ENCODE data around the gene SUSD1. TPM values are rescaled to one million over a fixed set of nuclear protein-coding genes. Genes with fewer than 3 reads are reported as not detected.

SUSD1 gene
- 0.85 TPM in 1 of 2 replicates, not detected in the other for total RNA-seq (2014; rRNA removed; shearing (Covaris generic))
- 0.28 and 0.32 TPM in 2 replicates for total RNA-seq (2022)
- percentile 22 among the genes with signal in this experiment for Bru-seq, nascent RNA
- percentile 21 among the genes with signal in this experiment for BruChase-seq, experiment 1, labeled RNA remaining after a 6-hour chase
- BruChase-seq, experiment 2, labeled RNA remaining after a 2-hour chase: percentile 25 among the genes with signal in this experiment
- long read RNA-seq: 0 reads

DNA sequence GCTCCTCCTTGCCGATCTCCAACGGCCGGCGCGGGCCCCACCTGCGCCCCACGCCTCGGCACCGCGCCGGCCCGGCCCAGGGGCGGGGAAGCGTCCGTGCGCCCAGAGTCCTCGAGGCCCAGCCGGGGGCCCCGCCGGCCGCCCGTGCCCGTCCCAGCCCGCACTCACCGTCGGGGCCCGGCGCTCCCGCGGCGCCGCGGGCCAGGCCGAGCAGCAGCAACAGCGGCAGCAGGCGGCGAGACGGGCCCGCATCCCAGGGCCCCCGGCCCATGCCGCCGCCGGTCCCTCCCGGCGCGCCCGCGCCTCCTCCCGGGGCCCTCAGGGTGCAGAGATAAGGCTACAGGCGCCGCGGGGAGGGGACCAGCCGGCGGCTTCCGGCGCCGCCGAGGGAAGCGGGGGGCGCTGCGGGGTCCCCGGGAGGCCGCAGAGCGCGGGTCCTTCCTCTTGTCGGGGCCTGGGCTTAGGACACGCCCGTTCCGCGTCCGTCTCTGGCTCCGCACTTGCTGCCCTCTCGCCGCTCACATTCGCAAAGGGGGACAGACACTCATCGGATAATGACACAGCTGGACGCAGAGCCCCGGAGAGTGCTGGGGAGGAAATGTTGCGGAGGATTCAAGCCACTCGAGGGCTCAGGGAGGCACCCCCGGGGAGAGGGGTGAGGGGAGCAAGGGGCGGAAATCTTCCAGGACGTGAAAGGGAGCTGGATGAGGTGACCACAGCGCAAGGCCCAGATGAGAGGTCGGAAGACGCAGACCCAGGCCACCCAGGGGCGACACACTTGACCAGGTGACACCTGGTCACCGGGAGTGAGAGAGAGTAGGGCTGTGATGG lies at the start of gene SUSD1:
Gene SUSD1 (minus strand): TSS at position 333 of the 831 bp plus-strand sequence. CDS start 62 bp downstream, at position 271.
- Histone ChIP-seq H3K27ac (ENCODE audit: low read depth, low read length, poor library complexity, severe bottlenecking) (no peak within 1 kb of the TSS), H3K9me2 (ENCODE audit: insufficient read depth, low read length) (no peaks in the 10 kb centered on the region), H3K4me2 (ENCODE audit: low read length) (peak within 1 kb of the TSS; percentile 36; the same call in 1 of the 2 replicates), H4K20me1 (ENCODE audit: insufficient read depth, low read length) (no peaks in the 10 kb centered on the region), H3K4me1 (ENCODE audit: insufficient read depth, low read length, poor library complexity, severe bottlenecking) (no peaks in the 10 kb centered on the region), H3K79me2 (ENCODE audit: insufficient read depth, low read depth, low read length) (no peaks in the 10 kb centered on the region), H3K4me3 (ENCODE audit: low read depth, low read length, poor library complexity, severe bottlenecking) (no peak within 1 kb of the TSS), H3K36me3 (ENCODE audit: insufficient read depth, low read length) (no peaks in the 10 kb centered on the region), H3K9me3 (ENCODE audit: low read length) (no peaks in the 10 kb centered on the region), H2AFZ (ENCODE audit: low read length) (no peak within 1 kb of the TSS)
- no TSS peak for BruUV-seq (replicated peaks)
- DNase-seq (ENCODE audit: low spot score): no peak
- POLR2A ChIA-PET: interaction anchor here (0.6 kb wide), 1 partner anchor 845 kb away, joined by 3 read pairs; no protein-coding TSS in a partner anchor
- CTCF ChIA-PET (ENCODE audit: unreplicated experiment): no interaction called here
- TF ChIP-seq EZH2phosphoT487 (IDR thresholded peaks at IDR 0.05; ENCODE audit: borderline replicate concordance, low read depth, low read length): no peak
- TF ChIP-seq, protein P1, sequence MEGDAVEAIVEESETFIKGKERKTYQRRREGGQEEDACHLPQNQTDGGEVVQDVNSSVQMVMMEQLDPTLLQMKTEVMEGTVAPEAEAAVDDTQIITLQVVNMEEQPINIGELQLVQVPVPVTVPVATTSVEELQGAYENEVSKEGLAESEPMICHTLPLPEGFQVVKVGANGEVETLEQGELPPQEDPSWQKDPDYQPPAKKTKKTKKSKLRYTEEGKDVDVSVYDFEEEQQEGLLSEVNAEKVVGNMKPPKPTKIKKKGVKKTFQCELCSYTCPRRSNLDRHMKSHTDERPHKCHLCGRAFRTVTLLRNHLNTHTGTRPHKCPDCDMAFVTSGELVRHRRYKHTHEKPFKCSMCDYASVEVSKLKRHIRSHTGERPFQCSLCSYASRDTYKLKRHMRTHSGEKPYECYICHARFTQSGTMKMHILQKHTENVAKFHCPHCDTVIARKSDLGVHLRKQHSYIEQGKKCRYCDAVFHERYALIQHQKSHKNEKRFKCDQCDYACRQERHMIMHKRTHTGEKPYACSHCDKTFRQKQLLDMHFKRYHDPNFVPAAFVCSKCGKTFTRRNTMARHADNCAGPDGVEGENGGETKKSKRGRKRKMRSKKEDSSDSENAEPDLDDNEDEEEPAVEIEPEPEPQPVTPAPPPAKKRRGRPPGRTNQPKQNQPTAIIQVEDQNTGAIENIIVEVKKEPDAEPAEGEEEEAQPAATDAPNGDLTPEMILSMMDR (conservative IDR thresholded peaks at IDR 0.05; ENCODE audit: low read length): no peak
- intact Hi-C loops (cut with micrococcal nuclease; ENCODE audit: unreplicated experiment): no loop called here

DNA sequence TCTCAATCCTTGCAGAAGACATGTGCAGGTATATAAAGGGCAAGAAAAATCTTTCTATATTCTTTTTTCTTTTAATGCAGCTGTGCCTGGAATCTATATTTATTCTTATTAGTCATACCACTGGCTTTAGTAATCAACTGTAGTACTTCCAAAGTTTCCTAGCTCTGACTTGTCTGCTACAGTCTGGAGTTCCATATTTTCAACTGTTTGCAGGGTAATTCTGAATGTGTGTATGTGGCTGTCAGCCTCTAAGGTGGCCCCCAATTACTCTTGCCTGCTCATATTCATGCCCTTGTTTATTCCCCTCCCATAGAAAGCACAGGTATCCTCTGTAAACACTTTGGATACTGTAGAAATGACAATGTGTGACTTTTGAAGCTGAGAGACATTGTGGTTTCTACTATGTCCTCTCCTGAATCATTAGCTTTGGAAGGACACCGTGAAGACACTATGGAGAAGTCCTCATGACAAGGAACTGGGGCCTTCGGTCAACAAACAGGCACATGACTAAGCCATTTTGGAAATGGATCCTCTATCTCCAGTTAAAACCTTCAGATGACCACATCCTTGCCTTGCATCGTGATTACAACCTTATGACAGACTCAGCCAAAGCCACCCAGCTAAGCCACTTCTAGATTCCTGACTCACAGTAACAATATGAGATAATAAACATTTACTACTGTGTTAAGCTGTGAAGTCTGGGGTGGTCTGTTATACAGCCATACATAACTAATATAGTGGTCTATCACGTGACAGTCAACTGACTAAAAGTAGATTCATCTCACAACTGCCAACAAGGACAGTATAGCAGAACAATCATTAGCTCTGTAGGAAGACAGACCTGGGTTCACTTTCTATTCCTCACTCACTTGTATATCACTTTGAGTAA lies 49.5 kb upstream of the SUSD1 start:
- no peak for DNase-seq (ENCODE audit: low spot score)
- Histone ChIP-seq H4K20me1 (ENCODE audit: insufficient read depth, low read length) (no peaks in the 10 kb centered on the region), H3K4me2 (ENCODE audit: low read length) (no peak overlapping the region), H3K4me3 (ENCODE audit: low read depth, low read length, poor library complexity, severe bottlenecking) (no peak overlapping the region), H3K9me2 (ENCODE audit: insufficient read depth, low read length) (no peaks in the 10 kb centered on the region), H3K27ac (ENCODE audit: low read depth, low read length, poor library complexity, severe bottlenecking) (no peak overlapping the region), H3K79me2 (ENCODE audit: insufficient read depth, low read depth, low read length) (no peaks in the 10 kb centered on the region), H3K9me3 (ENCODE audit: low read length) (no peaks in the 10 kb centered on the region), H3K36me3 (ENCODE audit: insufficient read depth, low read length) (peaks cover 88% of the 10 kb centered on the region), H2AFZ (ENCODE audit: low read length) (no peak overlapping the region), H3K4me1 (ENCODE audit: insufficient read depth, low read length, poor library complexity, severe bottlenecking) (no peaks in the 10 kb centered on the region)
- no TSS peak for BruUV-seq (replicated peaks)
- ChIA-PET POLR2A (interaction anchor here (1.9 kb wide), 1 partner anchor 10 kb away, joined by 9 read pairs; no protein-coding TSS in a partner anchor), CTCF (ENCODE audit: unreplicated experiment) (no interaction called here)
- TF ChIP-seq, protein P1 (conservative IDR thresholded peaks at IDR 0.05; ENCODE audit: low read length): no peak
- TF ChIP-seq EZH2phosphoT487 (IDR thresholded peaks at IDR 0.05; ENCODE audit: borderline replicate concordance, low read depth, low read length): no peak
- intact Hi-C loops (cut with micrococcal nuclease; ENCODE audit: unreplicated experiment): no loop called here
